Stimulated activated CD8-positive, alpha-beta memory T cell treated with anti-CD3 and anti-CD28 coated beads, Interleukin-4, amount 100 ng/mL, for 4 hours (primary cell): Measurements from ENCODE around the gene FNDC4.

ENCODE experiments used
- DNase-seq, 2 donors: peaks; one replicate each; pipeline ENCODE4 v3.0.0-alpha.2; 2020; ENCODE audit warnings: low read depth in 2 of 2, low spot score in 1 of 2

The FNDC4 gene

GRCh38 chr2:27494284-27494943 is 586 bp downstream of the FNDC4 start:
- no peak for DNase-seq

GRCh38 chr2:27493948-27494283 is 1.1 kb downstream of the FNDC4 start:
- DNase-seq = no peak

GRCh38 chr2:27492557-27492956 is 2.4 kb downstream of the FNDC4 start:
- no peak for DNase-seq

- peak; percentile 98 to 99 for DNase-seq
Measured at GRCh38 chr2:27489498-27490397, 5.3 kb downstream of the FNDC4 start, which contains the start of gene IFT172. Gene IFT172 (minus strand): TSS chr2:27489743. CDS start chr2:27489653, 90 bp downstream.

GRCh38 chr2:27489118-27489497 is 5.9 kb downstream of the FNDC4 start:
- no peak for DNase-seq

- no peak for DNase-seq
Measured at GRCh38 chr2:27485496-27485895, 9.5 kb downstream of the FNDC4 start.

GRCh38 chr2:27471961-27472360 is 23.0 kb downstream of the FNDC4 start:
- no peak for DNase-seq

- no peak for DNase-seq
Measured at GRCh38 chr2:27464443-27464842, 30.6 kb downstream of the FNDC4 start.

GRCh38 chr2:27461118-27461517 is 33.9 kb downstream of the FNDC4 start:
- no peak for DNase-seq

GRCh38 chr2:27453968-27454367 is 41.0 kb downstream of the FNDC4 start:
- DNase-seq = no peak

GRCh38 chr2:27451095-27451494 is 43.9 kb downstream of the FNDC4 start:
- no peak for DNase-seq

- DNase-seq = no peak
Measured at GRCh38 chr2:27448381-27448780, 46.6 kb downstream of the FNDC4 start.

GRCh38 chr2:27446057-27446456 is 48.9 kb downstream of the FNDC4 start:
- DNase-seq = no peak

GRCh38 chr2:27445615-27446014 is 49.4 kb downstream of the FNDC4 start:
- DNase-seq = no peak

- no peak for DNase-seq
Measured at GRCh38 chr2:27445155-27445554, 49.8 kb downstream of the FNDC4 start.

- DNase-seq = no peak
Measured at GRCh38 chr2:27442920-27443282, 52.1 kb downstream of the FNDC4 start.

GRCh38 chr2:27441958-27442919 is 52.8 kb downstream of the FNDC4 start, which contains the start of gene KRTCAP3:
Gene KRTCAP3 (plus strand): TSS chr2:27442381. CDS start chr2:27442413, 32 bp downstream.
- DNase-seq = peak in 1 of 2 donors; percentile 21
